ENCODE data around the gene MAGOH. TPM values are rescaled to one million over a fixed set of nuclear protein-coding genes. Genes with fewer than 3 reads are reported as not detected.
A peak's percentile ranks its signal among the peaks of the same experiment; 100 is the strongest.

Gene MAGOH
- total and polyA plus RNA-seq, 9 of the 15 experiments (the other 6 are each of a cell fraction or from before 2014, with no cell fraction given): 102 to 342 (median 135) TPM

DNA sequence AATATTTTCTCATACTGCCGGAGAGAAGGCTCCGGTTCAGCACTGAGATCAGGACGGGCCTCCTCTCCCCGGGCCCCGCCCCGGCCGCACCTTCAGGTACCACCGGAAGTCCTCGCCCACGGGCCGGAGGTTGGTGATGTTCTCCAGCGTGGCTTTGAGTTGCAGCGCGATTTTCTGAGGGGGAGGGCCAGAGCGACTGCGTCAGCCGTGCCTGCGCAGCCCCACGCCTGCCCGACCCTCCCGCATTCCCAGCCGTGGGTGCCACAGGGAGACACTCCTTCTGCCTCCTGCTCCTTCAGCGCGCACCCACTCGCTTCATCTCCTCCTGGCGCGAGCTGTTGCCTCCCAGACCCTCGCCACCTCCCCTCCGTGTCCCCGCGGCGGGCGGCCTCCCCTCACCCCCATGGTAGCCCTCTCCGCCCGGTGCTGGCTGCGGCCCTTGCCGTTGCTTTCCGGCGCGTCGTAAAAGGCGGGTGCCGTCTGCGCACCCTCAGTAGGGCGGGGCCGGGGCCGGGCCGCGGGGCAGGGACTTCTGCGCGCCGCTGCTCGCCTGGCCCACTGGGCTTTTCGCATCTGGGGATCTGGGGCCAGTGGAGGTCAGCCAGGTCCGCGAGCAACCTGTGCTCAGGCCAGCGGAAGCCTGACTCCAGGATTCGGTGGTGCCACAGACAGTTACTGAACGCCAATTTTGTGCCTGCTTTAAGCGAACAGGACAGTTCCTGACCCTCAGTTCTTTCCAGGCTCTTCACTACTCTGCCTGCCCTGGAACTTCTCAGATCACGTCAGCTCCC lies 18.0 kb downstream of the MAGOH start, which contains the start of gene CZIB (continued):
- TF ChIP-seq NR3C1 (CRISPR knock-in tag; IDR thresholded peaks at IDR 0.05): 0 out of 2 replicates have a peak, but pooled peaks have one; percentile 69
- TF ChIP-seq ZNF232 (CRISPR knock-in tag; IDR thresholded peaks at IDR 0.05): no peak
- TF ChIP-seq, protein P1, sequence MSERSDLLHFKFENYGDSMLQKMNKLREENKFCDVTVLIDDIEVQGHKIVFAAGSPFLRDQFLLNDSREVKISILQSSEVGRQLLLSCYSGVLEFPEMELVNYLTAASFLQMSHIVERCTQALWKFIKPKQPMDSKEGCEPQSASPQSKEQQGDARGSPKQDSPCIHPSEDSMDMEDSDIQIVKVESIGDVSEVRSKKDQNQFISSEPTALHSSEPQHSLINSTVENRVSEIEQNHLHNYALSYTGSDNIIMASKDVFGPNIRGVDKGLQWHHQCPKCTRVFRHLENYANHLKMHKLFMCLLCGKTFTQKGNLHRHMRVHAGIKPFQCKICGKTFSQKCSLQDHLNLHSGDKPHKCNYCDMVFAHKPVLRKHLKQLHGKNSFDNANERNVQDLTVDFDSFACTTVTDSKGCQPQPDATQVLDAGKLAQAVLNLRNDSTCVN (CRISPR knock-in tag; IDR thresholded peaks at IDR 0.05): 0 out of 2 replicates have a peak, but pooled peaks have one; percentile 8
- TF ChIP-seq DIDO1 (tag; IDR thresholded peaks at IDR 0.05; ENCODE audit: low read depth): peak; percentile 47; the same call in 1 of the 2 replicates
- TF ChIP-seq, protein P2, sequence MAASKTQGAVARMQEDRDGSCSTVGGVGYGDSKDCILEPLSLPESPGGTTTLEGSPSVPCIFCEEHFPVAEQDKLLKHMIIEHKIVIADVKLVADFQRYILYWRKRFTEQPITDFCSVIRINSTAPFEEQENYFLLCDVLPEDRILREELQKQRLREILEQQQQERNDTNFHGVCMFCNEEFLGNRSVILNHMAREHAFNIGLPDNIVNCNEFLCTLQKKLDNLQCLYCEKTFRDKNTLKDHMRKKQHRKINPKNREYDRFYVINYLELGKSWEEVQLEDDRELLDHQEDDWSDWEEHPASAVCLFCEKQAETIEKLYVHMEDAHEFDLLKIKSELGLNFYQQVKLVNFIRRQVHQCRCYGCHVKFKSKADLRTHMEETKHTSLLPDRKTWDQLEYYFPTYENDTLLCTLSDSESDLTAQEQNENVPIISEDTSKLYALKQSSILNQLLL (CRISPR knock-in tag; IDR thresholded peaks at IDR 0.05; ENCODE audit: borderline replicate concordance): no peak
- TF ChIP-seq ELF4 (CRISPR knock-in tag; IDR thresholded peaks at IDR 0.05): 0 out of 2 replicates have a peak, but pooled peaks have one; percentile 65
- TF ChIP-seq TAF1 (IDR thresholded peaks at IDR 0.05; ENCODE audit: control insufficient read depth, extremely low read depth, insufficient read depth, low read length, severe bottlenecking): peak; percentile 88
- peak; percentile 97 for TF ChIP-seq HDAC2 (IDR thresholded peaks at IDR 0.05)
- TF ChIP-seq, protein P3, sequence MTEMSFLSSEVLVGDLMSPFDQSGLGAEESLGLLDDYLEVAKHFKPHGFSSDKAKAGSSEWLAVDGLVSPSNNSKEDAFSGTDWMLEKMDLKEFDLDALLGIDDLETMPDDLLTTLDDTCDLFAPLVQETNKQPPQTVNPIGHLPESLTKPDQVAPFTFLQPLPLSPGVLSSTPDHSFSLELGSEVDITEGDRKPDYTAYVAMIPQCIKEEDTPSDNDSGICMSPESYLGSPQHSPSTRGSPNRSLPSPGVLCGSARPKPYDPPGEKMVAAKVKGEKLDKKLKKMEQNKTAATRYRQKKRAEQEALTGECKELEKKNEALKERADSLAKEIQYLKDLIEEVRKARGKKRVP (CRISPR knock-in tag; IDR thresholded peaks at IDR 0.05): peak; percentile 51; the same call in 1 of the 2 replicates
- peak; percentile 90 for TF ChIP-seq CBX1 (IDR thresholded peaks at IDR 0.05; ENCODE audit: low read depth)
- TF ChIP-seq, protein P4, sequence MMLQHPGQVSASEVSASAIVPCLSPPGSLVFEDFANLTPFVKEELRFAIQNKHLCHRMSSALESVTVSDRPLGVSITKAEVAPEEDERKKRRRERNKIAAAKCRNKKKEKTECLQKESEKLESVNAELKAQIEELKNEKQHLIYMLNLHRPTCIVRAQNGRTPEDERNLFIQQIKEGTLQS (IDR thresholded peaks at IDR 0.05): peak; percentile 61; the same call in 1 of the 2 replicates
- TF ChIP-seq, protein P4 (CRISPR knock-in tag; conservative IDR thresholded peaks at IDR 0.05): no peak
- no peak for TF ChIP-seq CBX2 (IDR thresholded peaks at IDR 0.05; ENCODE audit: insufficient read depth, low read length, poor library complexity, severe bottlenecking)
- TF ChIP-seq ZNF699 (CRISPR knock-in tag; IDR thresholded peaks at IDR 0.05; ENCODE audit: insufficient replicate concordance): no peak
- no peak for TF ChIP-seq SRSF1 (IDR thresholded peaks at IDR 0.05; ENCODE audit: low read depth, low read length)
- peak; percentile 80; the same call in 1 of the 2 replicates for TF ChIP-seq TOE1 (IDR thresholded peaks at IDR 0.05; ENCODE audit: borderline replicate concordance)
- TF ChIP-seq TOE1 (CRISPR knock-in tag; IDR thresholded peaks at IDR 0.05; ENCODE audit: borderline replicate concordance, low read depth): no peak; the same call in 1 of the 2 replicates
- TF ChIP-seq, protein P5, sequence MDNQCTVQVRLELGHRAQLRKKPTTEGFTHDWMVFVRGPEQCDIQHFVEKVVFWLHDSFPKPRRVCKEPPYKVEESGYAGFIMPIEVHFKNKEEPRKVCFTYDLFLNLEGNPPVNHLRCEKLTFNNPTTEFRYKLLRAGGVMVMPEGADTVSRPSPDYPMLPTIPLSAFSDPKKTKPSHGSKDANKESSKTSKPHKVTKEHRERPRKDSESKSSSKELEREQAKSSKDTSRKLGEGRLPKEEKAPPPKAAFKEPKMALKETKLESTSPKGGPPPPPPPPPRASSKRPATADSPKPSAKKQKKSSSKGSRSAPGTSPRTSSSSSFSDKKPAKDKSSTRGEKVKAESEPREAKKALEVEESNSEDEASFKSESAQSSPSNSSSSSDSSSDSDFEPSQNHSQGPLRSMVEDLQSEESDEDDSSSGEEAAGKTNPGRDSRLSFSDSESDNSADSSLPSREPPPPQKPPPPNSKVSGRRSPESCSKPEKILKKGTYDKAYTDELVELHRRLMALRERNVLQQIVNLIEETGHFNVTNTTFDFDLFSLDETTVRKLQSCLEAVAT (IDR thresholded peaks at IDR 0.05): no peak
- peak; percentile 65 for TF ChIP-seq TARDBP (IDR thresholded peaks at IDR 0.05)
- TF ChIP-seq MYC (IDR thresholded peaks at IDR 0.05; ENCODE audit: low read depth, low read length): peak; percentile 91
- TF ChIP-seq MYC (CRISPR knock-in tag; IDR thresholded peaks at IDR 0.05; ENCODE audit: borderline replicate concordance, low read depth): peak; percentile 89
- peak; percentile 76 for TF ChIP-seq MEIS2 (IDR thresholded peaks at IDR 0.05; ENCODE audit: partially characterized antibody)

Data from K562 (cell line).